OCI-LY3 (cell line): ENCODE results near the gene URB2.

Source experiments
- EZH2phosphoT487 ChIP-seq: fragments of 200-600 bp; shearing (Covaris generic); IDR thresholded peaks from 2 replicates; pipeline ENCODE4 v1.6.1; 2018; ENCODE audit warnings: antibody characterized with exemption, mixed run types, low read depth
- TF ChIP-seq, protein P1 (sequence below): fragments of 200-600, 300-600 bp; sonication (generic); IDR thresholded peaks from 2 replicates; pipeline ENCODE4 v1.5.1; 2014; ENCODE audit warnings: antibody characterized with exemption, low read length, low read depth

DNA sequence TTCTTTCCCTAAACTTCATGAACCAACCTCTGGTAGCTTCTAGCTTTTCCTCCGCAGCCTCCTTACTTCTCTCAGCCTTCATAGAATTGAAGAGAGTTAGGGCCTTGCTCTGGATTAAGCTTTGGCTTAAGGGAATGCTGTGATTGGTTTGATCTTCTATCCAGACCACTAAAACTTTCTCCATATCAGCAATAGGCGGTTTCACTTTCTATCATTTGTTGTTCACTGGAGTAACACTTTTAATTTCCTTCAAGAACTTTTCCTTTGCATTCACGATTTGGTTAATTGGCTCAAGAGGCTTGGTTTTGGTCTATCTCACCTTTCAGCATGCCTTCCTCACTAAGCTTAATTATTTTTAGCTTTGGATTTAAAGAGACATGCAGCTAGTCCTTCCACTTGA, 5.1 kb downstream of the URB2 start:
- TF ChIP-seq, protein P1, sequence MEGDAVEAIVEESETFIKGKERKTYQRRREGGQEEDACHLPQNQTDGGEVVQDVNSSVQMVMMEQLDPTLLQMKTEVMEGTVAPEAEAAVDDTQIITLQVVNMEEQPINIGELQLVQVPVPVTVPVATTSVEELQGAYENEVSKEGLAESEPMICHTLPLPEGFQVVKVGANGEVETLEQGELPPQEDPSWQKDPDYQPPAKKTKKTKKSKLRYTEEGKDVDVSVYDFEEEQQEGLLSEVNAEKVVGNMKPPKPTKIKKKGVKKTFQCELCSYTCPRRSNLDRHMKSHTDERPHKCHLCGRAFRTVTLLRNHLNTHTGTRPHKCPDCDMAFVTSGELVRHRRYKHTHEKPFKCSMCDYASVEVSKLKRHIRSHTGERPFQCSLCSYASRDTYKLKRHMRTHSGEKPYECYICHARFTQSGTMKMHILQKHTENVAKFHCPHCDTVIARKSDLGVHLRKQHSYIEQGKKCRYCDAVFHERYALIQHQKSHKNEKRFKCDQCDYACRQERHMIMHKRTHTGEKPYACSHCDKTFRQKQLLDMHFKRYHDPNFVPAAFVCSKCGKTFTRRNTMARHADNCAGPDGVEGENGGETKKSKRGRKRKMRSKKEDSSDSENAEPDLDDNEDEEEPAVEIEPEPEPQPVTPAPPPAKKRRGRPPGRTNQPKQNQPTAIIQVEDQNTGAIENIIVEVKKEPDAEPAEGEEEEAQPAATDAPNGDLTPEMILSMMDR, result no peak
- TF ChIP-seq EZH2phosphoT487, result no peak
